GM13977 (cell line): ENCODE results near the gene HTR3C.

ENCODE experiments used
- DNase-seq: peaks from one replicate; pipeline ENCODE4 v3.0.0; 2012; ENCODE audit warnings: low spot score
- in situ Hi-C: fragments of 300-500 bp; cut with MboI; formaldehyde crosslinking; loops from one replicate; pipeline ENCODE4 v1.12.0; 2022; ENCODE audit warnings: low sequenced_read_pairs, low pct_unique_long_range_greater_than_20kb, mixed read lengths, inconsistent platforms; ENCODE audit not compliant: unreplicated experiment
- TF ChIP-seq, protein P1 (sequence below): IDR thresholded peaks from 2 replicates; pipeline ENCODE4 v1.5.1; 2012; ENCODE audit warnings: mild to moderate bottlenecking, control low read depth; ENCODE audit not compliant: insufficient read depth; ENCODE audit errors: extremely low read depth, missing control alignments

The HTR3C gene

DNA sequence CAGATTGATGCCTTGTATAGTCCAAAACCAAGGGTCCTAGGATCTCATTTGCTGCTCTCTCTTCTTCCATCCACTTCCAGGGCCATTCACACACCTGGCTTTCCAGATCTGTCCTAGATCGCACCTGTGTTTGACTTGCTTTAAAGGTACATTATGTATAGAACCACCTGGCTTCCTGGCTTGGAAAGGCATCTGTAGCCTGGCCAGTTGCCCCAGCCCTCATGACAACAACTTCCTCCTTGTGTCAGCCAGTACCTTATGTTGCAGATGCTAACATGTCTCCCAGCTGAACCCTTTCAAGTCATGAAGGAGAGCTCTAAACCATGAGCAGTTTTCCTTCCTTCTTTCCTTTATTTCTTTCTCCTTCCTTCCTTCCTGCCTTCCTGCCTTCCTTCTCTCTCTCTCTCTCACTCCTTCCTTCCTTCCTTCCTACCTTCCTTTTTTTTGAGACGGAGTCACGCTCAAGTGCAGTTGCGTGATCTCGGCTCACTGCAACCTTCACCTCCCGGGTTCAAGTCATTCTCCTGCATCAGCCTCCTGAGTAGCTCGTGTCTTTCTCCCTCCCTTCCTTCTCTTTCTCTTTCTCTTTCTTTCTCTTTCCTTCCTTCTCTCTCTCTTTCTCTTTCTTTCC is 2.5 kb upstream of the HTR3C start:
- TF ChIP-seq, protein P1, sequence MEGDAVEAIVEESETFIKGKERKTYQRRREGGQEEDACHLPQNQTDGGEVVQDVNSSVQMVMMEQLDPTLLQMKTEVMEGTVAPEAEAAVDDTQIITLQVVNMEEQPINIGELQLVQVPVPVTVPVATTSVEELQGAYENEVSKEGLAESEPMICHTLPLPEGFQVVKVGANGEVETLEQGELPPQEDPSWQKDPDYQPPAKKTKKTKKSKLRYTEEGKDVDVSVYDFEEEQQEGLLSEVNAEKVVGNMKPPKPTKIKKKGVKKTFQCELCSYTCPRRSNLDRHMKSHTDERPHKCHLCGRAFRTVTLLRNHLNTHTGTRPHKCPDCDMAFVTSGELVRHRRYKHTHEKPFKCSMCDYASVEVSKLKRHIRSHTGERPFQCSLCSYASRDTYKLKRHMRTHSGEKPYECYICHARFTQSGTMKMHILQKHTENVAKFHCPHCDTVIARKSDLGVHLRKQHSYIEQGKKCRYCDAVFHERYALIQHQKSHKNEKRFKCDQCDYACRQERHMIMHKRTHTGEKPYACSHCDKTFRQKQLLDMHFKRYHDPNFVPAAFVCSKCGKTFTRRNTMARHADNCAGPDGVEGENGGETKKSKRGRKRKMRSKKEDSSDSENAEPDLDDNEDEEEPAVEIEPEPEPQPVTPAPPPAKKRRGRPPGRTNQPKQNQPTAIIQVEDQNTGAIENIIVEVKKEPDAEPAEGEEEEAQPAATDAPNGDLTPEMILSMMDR = no peak
- no peak for DNase-seq
- in situ Hi-C loops = no loop called here

DNA sequence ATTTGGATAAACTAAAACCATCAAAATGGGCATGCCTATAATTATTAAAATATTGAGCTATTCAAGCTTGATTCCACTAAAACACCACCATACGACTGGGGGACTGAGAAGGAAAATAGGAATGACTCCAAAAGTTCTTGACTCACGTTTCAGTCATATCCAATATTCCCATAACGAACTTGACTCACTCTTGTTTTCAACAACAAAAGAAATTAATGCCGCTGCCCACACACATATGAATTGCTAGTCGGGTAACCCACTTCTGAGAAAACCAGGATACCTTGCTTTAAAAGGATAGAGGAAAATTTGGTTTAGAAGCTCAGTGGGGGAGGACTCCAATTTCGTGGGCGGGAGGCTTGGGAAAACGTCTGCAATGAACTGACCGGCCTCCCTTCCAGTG is 5.2 kb downstream of the HTR3C start:
- TF ChIP-seq, protein P1 = no peak
- in situ Hi-C loops = no loop called here
- no peak for DNase-seq

DNA sequence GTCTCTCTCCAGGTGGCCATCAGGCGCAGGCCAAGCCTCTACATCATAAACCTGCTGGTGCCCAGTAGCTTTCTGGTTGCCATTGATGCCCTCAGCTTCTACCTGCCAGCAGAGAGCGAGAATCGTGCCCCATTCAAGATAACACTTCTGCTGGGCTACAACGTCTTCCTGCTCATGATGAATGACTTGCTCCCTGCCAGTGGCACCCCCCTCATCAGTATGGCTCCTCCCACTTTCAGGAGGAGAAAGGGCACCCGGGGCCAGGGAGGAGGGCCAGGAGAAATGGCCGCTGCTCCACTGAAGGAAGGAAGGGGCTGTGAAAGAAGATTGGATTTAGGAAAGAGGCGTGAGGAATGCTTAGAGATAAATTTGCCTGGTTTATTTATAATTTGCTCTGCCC is 6.6 kb downstream of the HTR3C start:
- DNase-seq = no peak
- in situ Hi-C loops = no loop called here
- TF ChIP-seq, protein P1 = no peak

DNA sequence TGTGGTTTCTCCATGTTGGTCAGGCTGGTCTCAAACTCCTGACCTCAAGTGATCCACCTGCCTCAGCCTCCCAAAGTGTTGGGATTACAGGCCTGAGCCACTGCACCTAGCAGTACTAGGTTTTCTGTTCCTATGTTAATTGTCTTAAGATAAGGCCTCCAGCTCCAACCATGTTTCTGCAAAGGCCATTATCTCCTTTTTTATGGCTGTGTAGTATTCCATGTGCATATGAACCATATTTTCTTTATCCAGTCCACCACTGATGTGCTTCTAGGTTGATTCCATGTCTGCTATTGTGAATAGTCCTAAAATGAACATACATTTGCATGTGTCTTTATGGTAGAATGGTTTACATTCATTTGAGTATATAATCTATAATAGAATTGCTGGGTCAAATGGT is 9.8 kb downstream of the HTR3C start:
- in situ Hi-C loops = no loop called here
- no peak for DNase-seq
- TF ChIP-seq, protein P1 = no peak

DNA sequence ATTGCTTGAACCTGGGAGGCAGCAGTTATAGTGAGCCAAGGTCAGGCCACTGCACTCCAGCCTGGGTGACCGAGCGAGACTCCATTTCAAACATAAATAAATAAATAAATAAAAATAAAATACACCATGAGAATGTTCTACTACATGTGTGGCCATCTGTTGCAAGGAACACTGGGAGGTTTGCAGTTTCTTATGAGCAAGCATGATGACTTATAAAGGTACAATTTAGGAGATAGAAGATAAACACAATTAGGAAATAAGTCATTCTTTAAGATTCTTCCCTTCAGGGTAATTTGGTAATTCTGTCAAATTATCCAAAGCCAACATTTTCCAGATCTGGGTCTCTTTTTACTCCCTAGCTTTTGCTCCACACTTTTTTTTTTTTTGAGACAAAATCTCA is 13.4 kb downstream of the HTR3C start:
- in situ Hi-C loops = no loop called here
- TF ChIP-seq, protein P1 = no peak
- DNase-seq = no peak

DNA sequence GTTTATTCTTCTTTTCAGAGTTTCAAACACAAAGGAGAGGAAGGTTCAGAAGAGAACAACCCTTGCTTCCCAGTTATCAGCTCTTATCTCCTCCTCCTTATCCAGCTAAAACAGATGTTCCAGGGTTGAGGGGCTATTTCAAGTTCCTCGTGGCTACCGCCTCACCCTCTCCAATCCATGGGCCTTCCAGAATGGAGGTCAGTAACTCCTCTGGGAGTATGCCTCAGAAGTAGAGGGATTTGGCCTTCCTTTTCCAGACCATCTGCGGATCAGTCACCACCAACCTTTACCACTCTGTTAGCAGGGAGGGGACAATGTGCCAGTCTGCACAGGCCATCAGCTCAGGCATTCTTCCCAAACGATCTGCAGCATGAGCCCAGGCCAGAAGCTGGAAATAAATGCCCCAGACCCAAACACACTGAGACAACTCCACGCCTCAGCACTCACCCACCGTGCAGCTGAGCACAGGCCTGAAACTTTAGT is 14.8 kb downstream of the HTR3C start:
- DNase-seq = no peak
- in situ Hi-C loops = no loop called here
- TF ChIP-seq, protein P1 = no peak
